ENCODE measurements around the gene COA8. TPM values are rescaled to one million over a fixed set of nuclear protein-coding genes. Genes with fewer than 3 reads are reported as not detected.

COA8 gene
- total and polyA plus RNA-seq, 9 of the 15 experiments (the other 6 are each of a cell fraction or from before 2014, with no cell fraction given), result 5.0 to 35.3 (median 25.7) TPM

DNA sequence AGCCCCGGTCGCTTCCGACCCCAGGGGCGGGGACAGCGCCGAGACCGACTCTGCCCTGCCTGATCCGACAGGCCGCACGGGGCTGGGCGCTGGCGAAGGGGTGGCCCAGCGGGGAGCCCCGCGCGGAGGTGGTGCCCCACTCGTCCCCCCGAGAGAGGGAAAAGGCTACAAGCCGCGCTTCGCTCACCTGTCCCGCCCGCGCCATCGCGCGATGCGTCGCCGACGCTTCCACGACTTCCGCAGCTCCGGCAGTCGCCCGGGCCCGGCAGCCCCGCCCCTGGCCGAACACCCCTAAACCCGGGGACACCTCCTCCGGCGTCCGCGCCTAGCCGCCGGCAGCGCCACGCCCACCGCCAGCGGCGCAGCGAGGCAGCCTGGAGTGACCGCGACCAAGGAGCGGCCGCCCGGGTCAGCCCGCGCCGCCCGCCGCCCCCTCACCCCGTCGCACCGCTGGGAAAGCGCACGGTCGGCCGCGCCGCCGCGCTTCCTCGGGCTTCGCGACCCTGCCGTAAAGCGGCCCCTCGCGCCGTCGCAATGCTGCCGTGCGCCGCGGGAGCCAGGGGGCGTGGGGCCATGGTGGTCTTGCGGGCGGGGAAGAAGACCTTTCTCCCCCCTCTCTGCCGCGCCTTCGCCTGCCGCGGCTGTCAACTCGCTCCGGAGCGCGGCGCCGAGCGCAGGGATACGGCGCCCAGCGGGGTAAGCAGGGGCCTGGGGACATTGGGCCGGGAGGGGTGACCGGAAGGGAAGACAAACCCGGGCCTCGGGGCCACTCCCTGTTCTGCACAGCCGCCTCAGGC is at the start of gene COA8, which contains the start of gene BAG5 (continued):
- TF ChIP-seq CBX8 (IDR thresholded peaks at IDR 0.05; ENCODE audit: borderline replicate concordance, extremely low read depth, low read depth, low read length, poor library complexity, severe bottlenecking), result no peak
- peak; percentile 74 for TF ChIP-seq PHF20 (IDR thresholded peaks at IDR 0.05; ENCODE audit: partially characterized antibody)
- TF ChIP-seq, protein P1, sequence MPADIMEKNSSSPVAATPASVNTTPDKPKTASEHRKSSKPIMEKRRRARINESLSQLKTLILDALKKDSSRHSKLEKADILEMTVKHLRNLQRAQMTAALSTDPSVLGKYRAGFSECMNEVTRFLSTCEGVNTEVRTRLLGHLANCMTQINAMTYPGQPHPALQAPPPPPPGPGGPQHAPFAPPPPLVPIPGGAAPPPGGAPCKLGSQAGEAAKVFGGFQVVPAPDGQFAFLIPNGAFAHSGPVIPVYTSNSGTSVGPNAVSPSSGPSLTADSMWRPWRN (IDR thresholded peaks at IDR 0.05; ENCODE audit: low read depth), result no peak
- TF ChIP-seq ZNF668 (CRISPR knock-in tag; IDR thresholded peaks at IDR 0.05), result no peak
- TF ChIP-seq ZC3H11A (IDR thresholded peaks at IDR 0.05; ENCODE audit: low read depth, low read length), result no peak
- TF ChIP-seq NCOA4 (IDR thresholded peaks at IDR 0.05; ENCODE audit: partially characterized antibody), result no peak
- TF ChIP-seq, protein P2, sequence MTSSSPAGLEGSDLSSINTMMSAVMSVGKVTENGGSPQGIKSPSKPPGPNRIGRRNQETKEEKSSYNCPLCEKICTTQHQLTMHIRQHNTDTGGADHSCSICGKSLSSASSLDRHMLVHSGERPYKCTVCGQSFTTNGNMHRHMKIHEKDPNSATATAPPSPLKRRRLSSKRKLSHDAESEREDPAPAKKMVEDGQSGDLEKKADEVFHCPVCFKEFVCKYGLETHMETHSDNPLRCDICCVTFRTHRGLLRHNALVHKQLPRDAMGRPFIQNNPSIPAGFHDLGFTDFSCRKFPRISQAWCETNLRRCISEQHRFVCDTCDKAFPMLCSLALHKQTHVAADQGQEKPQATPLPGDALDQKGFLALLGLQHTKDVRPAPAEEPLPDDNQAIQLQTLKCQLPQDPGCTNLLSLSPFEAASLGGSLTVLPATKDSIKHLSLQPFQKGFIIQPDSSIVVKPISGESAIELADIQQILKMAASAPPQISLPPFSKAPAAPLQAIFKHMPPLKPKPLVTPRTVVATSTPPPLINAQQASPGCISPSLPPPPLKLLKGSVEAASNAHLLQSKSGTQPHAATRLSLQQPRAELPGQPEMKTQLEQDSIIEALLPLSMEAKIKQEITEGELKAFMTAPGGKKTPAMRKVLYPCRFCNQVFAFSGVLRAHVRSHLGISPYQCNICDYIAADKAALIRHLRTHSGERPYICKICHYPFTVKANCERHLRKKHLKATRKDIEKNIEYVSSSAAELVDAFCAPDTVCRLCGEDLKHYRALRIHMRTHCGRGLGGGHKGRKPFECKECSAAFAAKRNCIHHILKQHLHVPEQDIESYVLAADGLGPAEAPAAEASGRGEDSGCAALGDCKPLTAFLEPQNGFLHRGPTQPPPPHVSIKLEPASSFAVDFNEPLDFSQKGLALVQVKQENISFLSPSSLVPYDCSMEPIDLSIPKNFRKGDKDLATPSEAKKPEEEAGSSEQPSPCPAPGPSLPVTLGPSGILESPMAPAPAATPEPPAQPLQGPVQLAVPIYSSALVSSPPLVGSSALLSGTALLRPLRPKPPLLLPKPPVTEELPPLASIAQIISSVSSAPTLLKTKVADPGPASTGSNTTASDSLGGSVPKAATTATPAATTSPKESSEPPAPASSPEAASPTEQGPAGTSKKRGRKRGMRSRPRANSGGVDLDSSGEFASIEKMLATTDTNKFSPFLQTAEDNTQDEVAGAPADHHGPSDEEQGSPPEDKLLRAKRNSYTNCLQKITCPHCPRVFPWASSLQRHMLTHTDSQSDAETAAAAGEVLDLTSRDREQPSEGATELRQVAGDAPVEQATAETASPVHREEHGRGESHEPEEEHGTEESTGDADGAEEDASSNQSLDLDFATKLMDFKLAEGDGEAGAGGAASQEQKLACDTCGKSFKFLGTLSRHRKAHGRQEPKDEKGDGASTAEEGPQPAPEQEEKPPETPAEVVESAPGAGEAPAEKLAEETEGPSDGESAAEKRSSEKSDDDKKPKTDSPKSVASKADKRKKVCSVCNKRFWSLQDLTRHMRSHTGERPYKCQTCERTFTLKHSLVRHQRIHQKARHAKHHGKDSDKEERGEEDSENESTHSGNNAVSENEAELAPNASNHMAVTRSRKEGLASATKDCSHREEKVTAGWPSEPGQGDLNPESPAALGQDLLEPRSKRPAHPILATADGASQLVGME (CRISPR knock-in tag; IDR thresholded peaks at IDR 0.05), result no peak
- TF ChIP-seq, protein P3, sequence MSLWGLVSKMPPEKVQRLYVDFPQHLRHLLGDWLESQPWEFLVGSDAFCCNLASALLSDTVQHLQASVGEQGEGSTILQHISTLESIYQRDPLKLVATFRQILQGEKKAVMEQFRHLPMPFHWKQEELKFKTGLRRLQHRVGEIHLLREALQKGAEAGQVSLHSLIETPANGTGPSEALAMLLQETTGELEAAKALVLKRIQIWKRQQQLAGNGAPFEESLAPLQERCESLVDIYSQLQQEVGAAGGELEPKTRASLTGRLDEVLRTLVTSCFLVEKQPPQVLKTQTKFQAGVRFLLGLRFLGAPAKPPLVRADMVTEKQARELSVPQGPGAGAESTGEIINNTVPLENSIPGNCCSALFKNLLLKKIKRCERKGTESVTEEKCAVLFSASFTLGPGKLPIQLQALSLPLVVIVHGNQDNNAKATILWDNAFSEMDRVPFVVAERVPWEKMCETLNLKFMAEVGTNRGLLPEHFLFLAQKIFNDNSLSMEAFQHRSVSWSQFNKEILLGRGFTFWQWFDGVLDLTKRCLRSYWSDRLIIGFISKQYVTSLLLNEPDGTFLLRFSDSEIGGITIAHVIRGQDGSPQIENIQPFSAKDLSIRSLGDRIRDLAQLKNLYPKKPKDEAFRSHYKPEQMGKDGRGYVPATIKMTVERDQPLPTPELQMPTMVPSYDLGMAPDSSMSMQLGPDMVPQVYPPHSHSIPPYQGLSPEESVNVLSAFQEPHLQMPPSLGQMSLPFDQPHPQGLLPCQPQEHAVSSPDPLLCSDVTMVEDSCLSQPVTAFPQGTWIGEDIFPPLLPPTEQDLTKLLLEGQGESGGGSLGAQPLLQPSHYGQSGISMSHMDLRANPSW (CRISPR knock-in tag; IDR thresholded peaks at IDR 0.05), result no peak
- TF ChIP-seq, protein P4, sequence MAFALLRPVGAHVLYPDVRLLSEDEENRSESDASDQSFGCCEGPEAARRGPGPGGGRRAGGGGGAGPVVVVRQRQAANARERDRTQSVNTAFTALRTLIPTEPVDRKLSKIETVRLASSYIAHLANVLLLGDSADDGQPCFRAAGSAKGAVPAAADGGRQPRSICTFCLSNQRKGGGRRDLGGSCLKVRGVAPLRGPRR (CRISPR knock-in tag; IDR thresholded peaks at IDR 0.05), result no peak
- TF ChIP-seq ZNF780A (CRISPR knock-in tag; IDR thresholded peaks at IDR 0.05), result no peak
- TF ChIP-seq, protein P5, sequence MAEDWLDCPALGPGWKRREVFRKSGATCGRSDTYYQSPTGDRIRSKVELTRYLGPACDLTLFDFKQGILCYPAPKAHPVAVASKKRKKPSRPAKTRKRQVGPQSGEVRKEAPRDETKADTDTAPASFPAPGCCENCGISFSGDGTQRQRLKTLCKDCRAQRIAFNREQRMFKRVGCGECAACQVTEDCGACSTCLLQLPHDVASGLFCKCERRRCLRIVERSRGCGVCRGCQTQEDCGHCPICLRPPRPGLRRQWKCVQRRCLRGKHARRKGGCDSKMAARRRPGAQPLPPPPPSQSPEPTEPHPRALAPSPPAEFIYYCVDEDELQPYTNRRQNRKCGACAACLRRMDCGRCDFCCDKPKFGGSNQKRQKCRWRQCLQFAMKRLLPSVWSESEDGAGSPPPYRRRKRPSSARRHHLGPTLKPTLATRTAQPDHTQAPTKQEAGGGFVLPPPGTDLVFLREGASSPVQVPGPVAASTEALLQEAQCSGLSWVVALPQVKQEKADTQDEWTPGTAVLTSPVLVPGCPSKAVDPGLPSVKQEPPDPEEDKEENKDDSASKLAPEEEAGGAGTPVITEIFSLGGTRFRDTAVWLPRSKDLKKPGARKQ (CRISPR knock-in tag; IDR thresholded peaks at IDR 0.05), result no peak
- TF ChIP-seq SMARCC2 (IDR thresholded peaks at IDR 0.05; ENCODE audit: low read depth), result no peak
- TF ChIP-seq CTBP1 (IDR thresholded peaks at IDR 0.05; ENCODE audit: borderline replicate concordance), result peak; percentile 95
- TF ChIP-seq HNRNPH1 (optimal IDR thresholded peaks at IDR 0.05; ENCODE audit: low read depth, low read length), result no peak
- TF ChIP-seq STAT5B (CRISPR knock-in tag; IDR thresholded peaks at IDR 0.05), result no peak
- peak; percentile 100 for TF ChIP-seq ZNF408 (CRISPR knock-in tag; IDR thresholded peaks at IDR 0.05; ENCODE audit: low read depth)
